ENCODE results near the gene BMI1. TPM values are rescaled to one million over a fixed set of nuclear protein-coding genes. Genes with fewer than 3 reads are reported as not detected.

The BMI1 gene
- total RNA-seq, 1 experiment from 2014 or later, result 6.8 TPM

DNA sequence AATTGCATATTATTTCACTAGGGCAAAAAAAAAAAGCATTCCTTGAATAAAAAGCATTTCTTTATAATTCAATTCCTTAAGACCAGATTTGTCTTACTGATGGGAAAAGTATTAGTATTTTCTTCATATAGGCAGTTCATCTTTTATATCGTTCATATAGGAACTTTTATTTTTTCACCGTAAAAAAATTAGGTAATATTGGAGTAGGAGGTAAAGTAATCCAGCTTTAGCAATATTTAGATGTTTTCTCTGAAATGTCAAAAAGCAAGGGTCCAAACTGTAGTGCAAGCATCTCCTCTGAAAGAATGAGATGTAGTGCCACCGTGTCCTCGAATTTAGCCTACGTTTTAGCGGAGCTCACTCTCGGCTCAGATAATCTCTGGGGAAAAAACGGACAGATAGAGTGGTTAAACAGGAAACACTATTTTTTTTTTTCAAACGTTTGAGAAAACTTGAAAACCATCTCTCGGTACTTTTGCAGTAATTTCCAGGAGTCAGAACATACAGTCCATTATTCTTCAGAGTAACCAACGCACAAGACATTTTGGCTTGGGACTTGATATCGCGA, 18.9 kb downstream of the BMI1 start:
- TF ChIP-seq, protein P1, sequence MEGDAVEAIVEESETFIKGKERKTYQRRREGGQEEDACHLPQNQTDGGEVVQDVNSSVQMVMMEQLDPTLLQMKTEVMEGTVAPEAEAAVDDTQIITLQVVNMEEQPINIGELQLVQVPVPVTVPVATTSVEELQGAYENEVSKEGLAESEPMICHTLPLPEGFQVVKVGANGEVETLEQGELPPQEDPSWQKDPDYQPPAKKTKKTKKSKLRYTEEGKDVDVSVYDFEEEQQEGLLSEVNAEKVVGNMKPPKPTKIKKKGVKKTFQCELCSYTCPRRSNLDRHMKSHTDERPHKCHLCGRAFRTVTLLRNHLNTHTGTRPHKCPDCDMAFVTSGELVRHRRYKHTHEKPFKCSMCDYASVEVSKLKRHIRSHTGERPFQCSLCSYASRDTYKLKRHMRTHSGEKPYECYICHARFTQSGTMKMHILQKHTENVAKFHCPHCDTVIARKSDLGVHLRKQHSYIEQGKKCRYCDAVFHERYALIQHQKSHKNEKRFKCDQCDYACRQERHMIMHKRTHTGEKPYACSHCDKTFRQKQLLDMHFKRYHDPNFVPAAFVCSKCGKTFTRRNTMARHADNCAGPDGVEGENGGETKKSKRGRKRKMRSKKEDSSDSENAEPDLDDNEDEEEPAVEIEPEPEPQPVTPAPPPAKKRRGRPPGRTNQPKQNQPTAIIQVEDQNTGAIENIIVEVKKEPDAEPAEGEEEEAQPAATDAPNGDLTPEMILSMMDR (conservative IDR thresholded peaks at IDR 0.05), result no peak
- Histone ChIP-seq H3K18ac (ENCODE audit: insufficient read length, low read depth, low read length) (no peak overlapping the region), H3K9me3 (ENCODE audit: control insufficient read depth, low read depth, low read length) (no peaks in the 10 kb centered on the region), H4K91ac (ENCODE audit: insufficient read length, low read depth, low read length) (no peak overlapping the region), H3K27me3 (ENCODE audit: insufficient read depth, low read length) (peaks cover 74% of the 10 kb centered on the region), H2BK12ac (ENCODE audit: insufficient read length, low read depth, low read length) (no peak overlapping the region), H2AFZ (ENCODE audit: low read length) (no peak overlapping the region), H2BK5ac (ENCODE audit: insufficient read length, low read length) (no peak overlapping the region), H3K23me2 (ENCODE audit: insufficient read length, low read depth, low read length, poor library complexity, severe bottlenecking) (peaks cover 19% of the 10 kb centered on the region), H4K20me1 (ENCODE audit: control insufficient read depth, insufficient read depth, insufficient read length) (no peaks in the 10 kb centered on the region), H4K5ac (ENCODE audit: insufficient read length, low read depth, low read length) (no peak overlapping the region), H2BK15ac (ENCODE audit: low read depth, low read length) (no peak overlapping the region), H3K23ac (ENCODE audit: insufficient read length, low read depth, low read length) (no peak overlapping the region), H4K8ac (replicated peaks; ENCODE audit: insufficient read length, low read depth, low read length) (no peak overlapping the region), H3K4me1 (ENCODE audit: insufficient read depth, low read length) (no peaks in the 10 kb centered on the region), H3T11ph (ENCODE audit: low read length) (no peak overlapping the region), H2BK120ac (ENCODE audit: low read depth, low read length, poor library complexity, severe bottlenecking) (no peak overlapping the region), H3K14ac (ENCODE audit: insufficient read depth, low read length) (no peak overlapping the region), H3K79me2 (ENCODE audit: insufficient read depth, low read length) (no peaks in the 10 kb centered on the region), H3K79me1 (ENCODE audit: insufficient read depth, low read depth, low read length, poor library complexity, severe bottlenecking) (no peaks in the 10 kb centered on the region), H2BK20ac (ENCODE audit: low read depth, low read length, poor library complexity, severe bottlenecking) (no peak overlapping the region), H3K4ac (ENCODE audit: low read depth, low read length) (no peak overlapping the region), H3K27ac (ENCODE audit: insufficient read length, low read depth, low read length) (no peak overlapping the region), H3K56ac (ENCODE audit: insufficient read length, low read depth, low read length) (no peak overlapping the region), H3K4me2 (ENCODE audit: insufficient read depth, insufficient read length, low read length) (peak overlapping the region; percentile 61), H2AK5ac (ENCODE audit: insufficient read length, low read length) (no peak overlapping the region), H3K9ac (ENCODE audit: extremely low read depth, insufficient read length, low read length) (no peak overlapping the region)
- peaks cover 5 to 14% of the 10 kb centered on the region in 2 experiments for H3K4me1 Mint-ChIP-seq
- H3K36me3 Mint-ChIP-seq (ENCODE audit: insufficient read depth in 1 of 3, low read depth in 3 of 3), result no peaks in the 10 kb centered on the region
- peaks cover 97% of the 10 kb centered on the region for H3K27me3 Mint-ChIP-seq (ENCODE audit: low read depth)
- H3K27ac Mint-ChIP-seq, result no peak overlapping the region
- no peak for DNase-seq
- WGBS (ENCODE audit: extremely low coverage, insufficient read length, low lambda C conversion rate), result no CpG with 5 or more reads among the region's 13 CpGs
- peak overlapping the region; percentile 65 to 83 for H3K4me3 Mint-ChIP-seq
- H3K9me3 Mint-ChIP-seq, result peaks cover 0 to 3% of the 10 kb centered on the region in 2 experiments; a peak in 3 of 5 replicates
